GM23338 (cell line): ENCODE results near the gene IKBKG. TPM values are rescaled to one million over a fixed set of nuclear protein-coding genes. Genes with fewer than 3 reads are reported as not detected.

Source experiments
- ATAC-seq: fragments of 200-7000 bp; cut with Tn5 transposase; 3 replicates; pipeline ENCODE4 v1.9.1; 2020
- DNase-seq: peaks from one replicate; pipeline ENCODE4 v3.0.0-alpha.2; 2015; ENCODE audit warnings: low spot score
- H2AFZ ChIP-seq: fragments of 200-600 bp; sonication (generic); 2 replicates; pipeline ENCODE4 v1.8.0; 2016; ENCODE audit warnings: antibody characterized with exemption, mild to moderate bottlenecking, moderate library complexity
- H3F3A ChIP-seq: fragments of 200-600 bp; sonication (generic); replicated peaks from 2 replicates; pipeline ENCODE4 v1.8.0; 2017; ENCODE audit warnings: antibody characterized with exemption, mixed run types, low read depth
- H3K27ac ChIP-seq: fragments of 200-600 bp; sonication (generic); 2 replicates; pipeline ENCODE4 v1.6.1; 2016; ENCODE audit warnings: low read depth
- H3K27me3 ChIP-seq: fragments of 200-600 bp; sonication (generic); 2 replicates; pipeline ENCODE4 v1.8.0; 2016; ENCODE audit warnings: mild to moderate bottlenecking, mixed run types, moderate library complexity; ENCODE audit not compliant: insufficient read depth
- H3K36me3 ChIP-seq: fragments of 200-600 bp; sonication (generic); 2 replicates; pipeline ENCODE4 v1.8.0; 2016; ENCODE audit warnings: mild to moderate bottlenecking; ENCODE audit not compliant: insufficient read depth
- H3K4me1 ChIP-seq: fragments of 200-600 bp; sonication (generic); 2 replicates; pipeline ENCODE4 v1.8.0; 2016; ENCODE audit warnings: mild to moderate bottlenecking, moderate library complexity; ENCODE audit not compliant: insufficient read depth
- H3K4me2 ChIP-seq: fragments of 200-600 bp; sonication (generic); 2 replicates; pipeline ENCODE4 v1.7.1; 2017; ENCODE audit warnings: mixed run types
- H3K4me3 ChIP-seq: fragments of 200-600 bp; sonication (generic); 2 replicates; pipeline ENCODE4 v1.6.1; 2016; ENCODE audit warnings: mixed run types
- H3K79me2 ChIP-seq: fragments of 200-600 bp; sonication (generic); replicated peaks from 2 replicates; pipeline ENCODE4 v1.8.0; 2017; ENCODE audit warnings: mild to moderate bottlenecking; ENCODE audit not compliant: insufficient read depth
- H3K9me2 ChIP-seq: fragments of 200-600 bp; sonication (generic); 2 replicates; pipeline ENCODE4 v1.8.0; 2017; ENCODE audit not compliant: insufficient read depth
- H4K20me1 ChIP-seq: fragments of 200-600 bp; sonication (generic); replicated peaks from 2 replicates; pipeline ENCODE4 v1.8.0; 2017; ENCODE audit warnings: mild to moderate bottlenecking; ENCODE audit not compliant: insufficient read depth
- H3K27ac Mint-ChIP-seq: 2 replicates; pipeline ENCODE4 v1.8.0; 2020; ENCODE audit warnings: inconsistent platforms, mild to moderate bottlenecking, moderate library complexity, mixed read lengths
- H3K27me3 Mint-ChIP-seq: 3 replicates; pipeline ENCODE4 v1.8.0; 2022; ENCODE audit warnings: low read depth, mild to moderate bottlenecking, moderate library complexity, mixed read lengths, inconsistent platforms; ENCODE audit not compliant: insufficient read depth, poor library complexity
- H3K36me3 Mint-ChIP-seq: 3 replicates; pipeline ENCODE4 v1.8.0; 2021; ENCODE audit warnings: low read depth, mild to moderate bottlenecking, inconsistent platforms, moderate library complexity, mixed read lengths
- H3K4me1 Mint-ChIP-seq: 3 replicates; pipeline ENCODE4 v1.8.0; 2020; ENCODE audit warnings: mild to moderate bottlenecking, inconsistent platforms, mixed read lengths
- H3K4me3 Mint-ChIP-seq: 3 replicates; pipeline ENCODE4 v1.8.0; 2021; ENCODE audit warnings: moderate library complexity, mild to moderate bottlenecking, inconsistent platforms, mixed read lengths
- H3K9me3 Mint-ChIP-seq: 3 replicates; pipeline ENCODE4 v1.8.0; 2020; ENCODE audit warnings: moderate library complexity, mild to moderate bottlenecking, inconsistent platforms, mixed read lengths
- CREB1 ChIP-seq: fragments of 250-450 bp; sonication (Bioruptor Pico); IDR thresholded peaks from 2 replicates; pipeline ENCODE4 v1.5.0; 2020; ENCODE audit warnings: low read depth, mild to moderate bottlenecking, moderate library complexity
- ETS1 ChIP-seq: IDR thresholded peaks from 2 replicates; pipeline ENCODE4 v1.6.1; 2016; ENCODE audit warnings: antibody characterized with exemption
- EZH2 ChIP-seq: fragments of 200-600 bp; sonication (generic); IDR thresholded peaks from one replicate; pipeline ENCODE4 v1.8.0; 2017; ENCODE audit warnings: antibody characterized with exemption, mild to moderate bottlenecking, low read depth; ENCODE audit not compliant: unreplicated experiment
- EZH2phosphoT487 ChIP-seq: fragments of 200-600 bp; sonication (generic); IDR thresholded peaks from one replicate; pipeline ENCODE4 v1.8.1; 2018; ENCODE audit warnings: antibody characterized with exemption; ENCODE audit not compliant: unreplicated experiment
- JUNB ChIP-seq: IDR thresholded peaks from one replicate; pipeline ENCODE4 v1.6.1; 2016; ENCODE audit warnings: antibody characterized with exemption; ENCODE audit not compliant: unreplicated experiment
- NANOG ChIP-seq: IDR thresholded peaks from 2 replicates; pipeline ENCODE4 v1.6.1; 2016; ENCODE audit warnings: antibody characterized with exemption, borderline replicate concordance
- POLR2AphosphoS5 ChIP-seq: IDR thresholded peaks from 2 replicates; pipeline ENCODE4 v1.6.1; 2016; ENCODE audit warnings: antibody characterized with exemption, low read depth
- REST ChIP-seq: IDR thresholded peaks from one replicate; pipeline ENCODE4 v1.6.1; 2018; ENCODE audit warnings: antibody characterized with exemption; ENCODE audit not compliant: unreplicated experiment
- STAT1 ChIP-seq: IDR thresholded peaks from one replicate; pipeline ENCODE4 v1.6.1; 2016; ENCODE audit warnings: antibody characterized with exemption; ENCODE audit not compliant: unreplicated experiment
- ZNF114 ChIP-seq: fragments of 250-450 bp; sonication (Bioruptor Pico); IDR thresholded peaks from 2 replicates; pipeline ENCODE4 v1.5.0; 2020; ENCODE audit warnings: mild to moderate bottlenecking, moderate library complexity
- ZNF331 ChIP-seq: fragments of 250-450 bp; sonication (Bioruptor Pico); IDR thresholded peaks from 2 replicates; pipeline ENCODE4 v1.5.0; 2020; ENCODE audit warnings: low read depth, mild to moderate bottlenecking, moderate library complexity
- polyA plus RNA-seq: library from polyadenylated mRNA; unstranded; fragments of >200 nt; fragmentation: Nextera tagmentation; extraction: Ambion mirVana; gene quantifications from 2 replicates; pipeline ENCODE4 v1.2.1, GENCODE V29; 2016
- total RNA-seq: library from RNA; depleted of rRNA; stranded (reverse); fragments of >200 nt; shearing (Covaris generic); gene quantifications from 2 replicates; pipeline ENCODE4 v1.2.3, GENCODE V29; 2014
- TF ChIP-seq, protein P1 (sequence below), 2 experiments: fragments of 200-600 bp in 1 of 2; sonication (generic) in 1 of 2; conservative IDR thresholded peaks; 2 replicates each; pipeline versions ENCODE4 v1.5.1 to v1.6.1; 2016 to 2017; ENCODE audit warnings: antibody characterized with exemption in 2 of 2, low read depth in 2 of 2, mild to moderate bottlenecking in 2 of 2, moderate library complexity in 1 of 2
- TF ChIP-seq, protein P2 (sequence below): fragments of 250-450 bp; sonication (Bioruptor Pico); IDR thresholded peaks from 2 replicates; pipeline ENCODE4 v1.5.0; 2020; ENCODE audit warnings: mild to moderate bottlenecking, moderate library complexity

Gene IKBKG
- total and polyA plus RNA-seq, 2 experiments from 2014 or later = 11.5 to 14.9 TPM

DNA sequence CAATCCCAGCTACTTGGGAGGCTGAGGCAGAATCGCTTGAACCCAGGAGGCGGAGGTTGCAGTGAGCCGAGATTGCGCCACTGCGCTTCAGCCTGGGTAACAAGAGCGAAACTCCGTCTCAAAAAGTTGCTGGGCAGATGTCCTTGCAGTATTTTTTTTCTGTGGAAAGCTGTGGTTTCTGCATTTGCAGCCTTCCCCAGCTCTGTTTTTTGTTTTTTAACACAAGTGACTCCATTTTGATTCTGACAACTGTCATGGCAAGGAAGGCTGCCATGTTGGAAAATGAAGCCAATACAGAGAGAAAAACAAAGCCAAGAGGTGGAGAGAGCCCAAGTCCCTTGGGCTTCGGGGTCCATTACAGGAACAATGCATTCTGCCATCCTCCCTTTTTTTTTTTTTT, 45.3 kb upstream of the IKBKG start:
- Histone ChIP-seq H2AFZ (no peak overlapping the region), H3K4me3 (no peak overlapping the region), H3F3A (no peaks in the 10 kb centered on the region), H3K27ac (no peak overlapping the region), H3K36me3 (no peaks in the 10 kb centered on the region), H4K20me1 (no peaks in the 10 kb centered on the region), H3K79me2 (no peaks in the 10 kb centered on the region), H3K4me1 (no peaks in the 10 kb centered on the region), H3K9me2 (no peaks in the 10 kb centered on the region), H3K4me2 (no peak overlapping the region), H3K27me3 (no peaks in the 10 kb centered on the region)
- H3K4me3 Mint-ChIP-seq = no peak overlapping the region
- H3K27ac Mint-ChIP-seq = no peak overlapping the region
- H3K9me3 Mint-ChIP-seq = no peaks in the 10 kb centered on the region
- TF ChIP-seq, protein P1, sequence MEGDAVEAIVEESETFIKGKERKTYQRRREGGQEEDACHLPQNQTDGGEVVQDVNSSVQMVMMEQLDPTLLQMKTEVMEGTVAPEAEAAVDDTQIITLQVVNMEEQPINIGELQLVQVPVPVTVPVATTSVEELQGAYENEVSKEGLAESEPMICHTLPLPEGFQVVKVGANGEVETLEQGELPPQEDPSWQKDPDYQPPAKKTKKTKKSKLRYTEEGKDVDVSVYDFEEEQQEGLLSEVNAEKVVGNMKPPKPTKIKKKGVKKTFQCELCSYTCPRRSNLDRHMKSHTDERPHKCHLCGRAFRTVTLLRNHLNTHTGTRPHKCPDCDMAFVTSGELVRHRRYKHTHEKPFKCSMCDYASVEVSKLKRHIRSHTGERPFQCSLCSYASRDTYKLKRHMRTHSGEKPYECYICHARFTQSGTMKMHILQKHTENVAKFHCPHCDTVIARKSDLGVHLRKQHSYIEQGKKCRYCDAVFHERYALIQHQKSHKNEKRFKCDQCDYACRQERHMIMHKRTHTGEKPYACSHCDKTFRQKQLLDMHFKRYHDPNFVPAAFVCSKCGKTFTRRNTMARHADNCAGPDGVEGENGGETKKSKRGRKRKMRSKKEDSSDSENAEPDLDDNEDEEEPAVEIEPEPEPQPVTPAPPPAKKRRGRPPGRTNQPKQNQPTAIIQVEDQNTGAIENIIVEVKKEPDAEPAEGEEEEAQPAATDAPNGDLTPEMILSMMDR (conservative IDR thresholded peaks at IDR 0.05; ENCODE audit: low read depth in 2 of 2) = no peak
- TF ChIP-seq ZNF114 (CRISPR knock-in tag) = no peak
- TF ChIP-seq NANOG = no peak
- no peak for TF ChIP-seq JUNB
- TF ChIP-seq ZNF331 (CRISPR knock-in tag) = no peak
- no peak for TF ChIP-seq STAT1
- TF ChIP-seq, protein P2, sequence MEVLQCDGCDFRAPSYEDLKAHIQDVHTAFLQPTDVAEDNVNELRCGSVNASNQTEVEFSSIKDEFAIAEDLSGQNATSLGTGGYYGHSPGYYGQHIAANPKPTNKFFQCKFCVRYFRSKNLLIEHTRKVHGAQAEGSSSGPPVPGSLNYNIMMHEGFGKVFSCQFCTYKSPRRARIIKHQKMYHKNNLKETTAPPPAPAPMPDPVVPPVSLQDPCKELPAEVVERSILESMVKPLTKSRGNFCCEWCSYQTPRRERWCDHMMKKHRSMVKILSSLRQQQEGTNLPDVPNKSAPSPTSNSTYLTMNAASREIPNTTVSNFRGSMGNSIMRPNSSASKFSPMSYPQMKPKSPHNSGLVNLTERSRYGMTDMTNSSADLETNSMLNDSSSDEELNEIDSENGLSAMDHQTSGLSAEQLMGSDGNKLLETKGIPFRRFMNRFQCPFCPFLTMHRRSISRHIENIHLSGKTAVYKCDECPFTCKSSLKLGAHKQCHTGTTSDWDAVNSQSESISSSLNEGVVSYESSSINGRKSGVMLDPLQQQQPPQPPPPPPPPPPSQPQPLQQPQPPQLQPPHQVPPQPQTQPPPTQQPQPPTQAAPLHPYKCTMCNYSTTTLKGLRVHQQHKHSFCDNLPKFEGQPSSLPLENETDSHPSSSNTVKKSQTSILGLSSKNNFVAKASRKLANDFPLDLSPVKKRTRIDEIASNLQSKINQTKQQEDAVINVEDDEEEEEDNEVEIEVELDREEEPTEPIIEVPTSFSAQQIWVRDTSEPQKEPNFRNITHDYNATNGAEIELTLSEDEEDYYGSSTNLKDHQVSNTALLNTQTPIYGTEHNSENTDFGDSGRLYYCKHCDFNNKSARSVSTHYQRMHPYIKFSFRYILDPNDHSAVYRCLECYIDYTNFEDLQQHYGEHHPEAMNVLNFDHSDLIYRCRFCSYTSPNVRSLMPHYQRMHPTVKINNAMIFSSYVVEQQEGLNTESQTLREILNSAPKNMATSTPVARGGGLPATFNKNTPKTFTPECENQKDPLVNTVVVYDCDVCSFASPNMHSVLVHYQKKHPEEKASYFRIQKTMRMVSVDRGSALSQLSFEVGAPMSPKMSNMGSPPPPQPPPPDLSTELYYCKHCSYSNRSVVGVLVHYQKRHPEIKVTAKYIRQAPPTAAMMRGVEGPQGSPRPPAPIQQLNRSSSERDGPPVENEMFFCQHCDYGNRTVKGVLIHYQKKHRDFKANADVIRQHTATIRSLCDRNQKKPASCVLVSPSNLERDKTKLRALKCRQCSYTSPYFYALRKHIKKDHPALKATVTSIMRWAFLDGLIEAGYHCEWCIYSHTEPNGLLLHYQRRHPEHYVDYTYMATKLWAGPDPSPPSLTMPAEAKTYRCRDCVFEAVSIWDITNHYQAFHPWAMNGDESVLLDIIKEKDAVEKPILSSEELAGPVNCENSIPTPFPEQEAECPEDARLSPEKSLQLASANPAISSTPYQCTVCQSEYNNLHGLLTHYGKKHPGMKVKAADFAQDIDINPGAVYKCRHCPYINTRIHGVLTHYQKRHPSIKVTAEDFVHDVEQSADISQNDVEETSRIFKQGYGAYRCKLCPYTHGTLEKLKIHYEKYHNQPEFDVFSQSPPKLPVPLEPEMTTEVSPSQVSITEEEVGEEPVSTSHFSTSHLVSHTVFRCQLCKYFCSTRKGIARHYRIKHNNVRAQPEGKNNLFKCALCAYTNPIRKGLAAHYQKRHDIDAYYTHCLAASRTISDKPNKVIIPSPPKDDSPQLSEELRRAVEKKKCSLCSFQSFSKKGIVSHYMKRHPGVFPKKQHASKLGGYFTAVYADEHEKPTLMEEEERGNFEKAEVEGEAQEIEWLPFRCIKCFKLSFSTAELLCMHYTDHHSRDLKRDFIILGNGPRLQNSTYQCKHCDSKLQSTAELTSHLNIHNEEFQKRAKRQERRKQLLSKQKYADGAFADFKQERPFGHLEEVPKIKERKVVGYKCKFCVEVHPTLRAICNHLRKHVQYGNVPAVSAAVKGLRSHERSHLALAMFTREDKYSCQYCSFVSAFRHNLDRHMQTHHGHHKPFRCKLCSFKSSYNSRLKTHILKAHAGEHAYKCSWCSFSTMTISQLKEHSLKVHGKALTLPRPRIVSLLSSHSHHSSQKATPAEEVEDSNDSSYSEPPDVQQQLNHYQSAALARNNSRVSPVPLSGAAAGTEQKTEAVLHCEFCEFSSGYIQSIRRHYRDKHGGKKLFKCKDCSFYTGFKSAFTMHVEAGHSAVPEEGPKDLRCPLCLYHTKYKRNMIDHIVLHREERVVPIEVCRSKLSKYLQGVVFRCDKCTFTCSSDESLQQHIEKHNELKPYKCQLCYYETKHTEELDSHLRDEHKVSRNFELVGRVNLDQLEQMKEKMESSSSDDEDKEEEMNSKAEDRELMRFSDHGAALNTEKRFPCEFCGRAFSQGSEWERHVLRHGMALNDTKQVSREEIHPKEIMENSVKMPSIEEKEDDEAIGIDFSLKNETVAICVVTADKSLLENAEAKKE (CRISPR knock-in tag) = no peak
- TF ChIP-seq REST = no peak
- no peak for TF ChIP-seq POLR2AphosphoS5
- TF ChIP-seq EZH2 = no peak
- no peak for TF ChIP-seq CREB1 (CRISPR knock-in tag)
- no peak for TF ChIP-seq EZH2phosphoT487
- no peak for TF ChIP-seq ETS1
- DNase-seq = no peak
- peaks cover 2% of the 10 kb centered on the region; the same call in 1 of the 3 replicates for H3K36me3 Mint-ChIP-seq
- ATAC-seq = no peak
- no peaks in the 10 kb centered on the region for H3K27me3 Mint-ChIP-seq
- H3K4me1 Mint-ChIP-seq = no peaks in the 10 kb centered on the region
